OCI-LY7 (cell line): Measurements from ENCODE around the gene SPRING1. TPM values are rescaled to one million over a fixed set of nuclear protein-coding genes. Genes with fewer than 3 reads are reported as not detected.

Experiments
- BruUV-seq: library from RNA; stranded (reverse); fragments of 400-500 nt; replicated peaks from 2 replicates; lab custom pipeline; 2021; lab: Mats Ljungman, UMichigan
- CTCF ChIA-PET: fragments of 300-600 bp; sonication (Branson Sonifier 250); formaldehyde crosslinking; loops from one replicate; lab custom pipeline; 2022; ENCODE audit warnings: antibody characterized with exemption; ENCODE audit not compliant: unreplicated experiment; lab: Charles Lee
- POLR2A ChIA-PET: fragments of 300-600 bp; sonication (Branson Sonifier 250); formaldehyde crosslinking; loops from one replicate; lab custom pipeline; 2022; ENCODE audit warnings: antibody characterized with exemption; lab: Charles Lee
- DNase-seq: peaks from one replicate; pipeline ENCODE4 v3.0.0-alpha.2; 2015; ENCODE audit warnings: low spot score
- H2AFZ ChIP-seq: fragments of 200-600 bp; sonication (generic), shearing (Covaris generic); 2 replicates; pipeline ENCODE4 v1.6.1; 2014; ENCODE audit warnings: mild to moderate bottlenecking, antibody characterized with exemption, low read length, moderate library complexity
- H3K27ac ChIP-seq: fragments of 200-600 bp; sonication (generic); 2 replicates; pipeline ENCODE4 v1.5.1; 2014; ENCODE audit warnings: mixed run types, low read depth, mild to moderate bottlenecking, moderate library complexity, low read length, inconsistent platforms; ENCODE audit not compliant: poor library complexity, severe bottlenecking
- H3K36me3 ChIP-seq: fragments of 200-600 bp; sonication (generic); 2 replicates; pipeline ENCODE4 v1.6.1; 2014; ENCODE audit warnings: mild to moderate bottlenecking, antibody characterized with exemption, low read length, moderate library complexity, mixed read lengths; ENCODE audit not compliant: insufficient read depth
- H3K4me1 ChIP-seq: fragments of 200-600 bp; sonication (generic); 2 replicates; pipeline ENCODE4 v1.5.1; 2014; ENCODE audit warnings: mild to moderate bottlenecking, low read length; ENCODE audit not compliant: insufficient read depth, poor library complexity, severe bottlenecking
- H3K4me2 ChIP-seq: fragments of 200-600 bp; sonication (generic); 2 replicates; pipeline ENCODE4 v1.6.1; 2014; ENCODE audit warnings: mild to moderate bottlenecking, low read length
- H3K4me3 ChIP-seq: fragments of 200-600 bp; sonication (generic); 2 replicates; pipeline ENCODE4 v1.5.1; 2014; ENCODE audit warnings: mild to moderate bottlenecking, low read depth, low read length; ENCODE audit not compliant: poor library complexity, severe bottlenecking
- H3K79me2 ChIP-seq: fragments of 200-600 bp; sonication (generic); 2 replicates; pipeline ENCODE4 v1.6.1; 2016; ENCODE audit warnings: low read depth, mild to moderate bottlenecking, low read length, moderate library complexity, mixed read lengths; ENCODE audit not compliant: insufficient read depth
- H3K9me2 ChIP-seq: fragments of 200-600 bp; sonication (generic); 2 replicates; pipeline ENCODE4 v1.6.1; 2016; ENCODE audit warnings: mild to moderate bottlenecking, low read length, mixed read lengths; ENCODE audit not compliant: insufficient read depth
- H3K9me3 ChIP-seq: fragments of 200-600 bp; sonication (generic); 2 replicates; pipeline ENCODE4 v1.6.1; 2014; ENCODE audit warnings: mild to moderate bottlenecking, mixed run types, low read length, mixed read lengths
- H4K20me1 ChIP-seq: fragments of 200-600 bp; sonication (generic); 2 replicates; pipeline ENCODE4 v1.6.1; 2014; ENCODE audit warnings: mild to moderate bottlenecking, antibody characterized with exemption, low read length, moderate library complexity, mixed read lengths; ENCODE audit not compliant: insufficient read depth
- CTCF ChIP-seq: fragments of 200-600 bp; sonication (generic); conservative IDR thresholded peaks from 2 replicates; pipeline ENCODE4 v1.5.1; 2014; ENCODE audit warnings: mild to moderate bottlenecking, antibody characterized with exemption, low read length, moderate library complexity, mixed read lengths
- EZH2phosphoT487 ChIP-seq: fragments of 200-600 bp; sonication (generic); IDR thresholded peaks from 2 replicates; pipeline ENCODE4 v1.6.1; 2018; ENCODE audit warnings: low read depth, borderline replicate concordance, mild to moderate bottlenecking, mixed run types, antibody characterized with exemption, low read length, moderate library complexity, mixed read lengths
- intact Hi-C: fragments of 100-400 bp; cut with micrococcal nuclease; formaldehyde crosslinking; loops from one replicate; pipeline ENCODE4 v1.10.0; 2022; ENCODE audit not compliant: unreplicated experiment
- total RNA-seq, 2 experiments: library from RNA; depleted of rRNA in 1 of 2; stranded (reverse); fragments of >200 nt in 1 of 2; shearing (Covaris generic) in 1 of 2; gene quantifications; 2 replicates each; pipeline ENCODE4 v1.2.3, GENCODE V29; 2014 to 2022

Gene SPRING1
- total RNA-seq, 2 experiments from 2014 or later = 65.1 to 75.5 TPM

GRCh38 chr12:116691636-116692035, 46.2 kb downstream of the SPRING1 start:
- POLR2A ChIA-PET = interaction anchor here (0.7 to 0.8 kb wide), 2 partner anchors 26 to 673 kb away, joined by 3 to 4 read pairs; no protein-coding TSS in a partner anchor
- Histone ChIP-seq H3K4me2 (no peak overlapping the region), H4K20me1 (no peaks in the 10 kb centered on the region), H2AFZ (no peak overlapping the region), H3K4me1 (peaks cover 10% of the 10 kb centered on the region), H3K9me3 (no peaks in the 10 kb centered on the region), H3K36me3 (no peaks in the 10 kb centered on the region), H3K4me3 (no peak overlapping the region), H3K9me2 (no peaks in the 10 kb centered on the region), H3K79me2 (no peaks in the 10 kb centered on the region), H3K27ac (no peak overlapping the region)
- BruUV-seq = no TSS peak
- DNase-seq = no peak
- intact Hi-C loops = no loop called here
- CTCF ChIA-PET = no interaction called here
- TF ChIP-seq CTCF (no peak), EZH2phosphoT487 (no peak)

- intact Hi-C loops = no loop called here
- CTCF ChIA-PET = interaction anchor here (0.6 kb wide), 1 partner anchor 167 kb away, joined by 3 read pairs; no protein-coding TSS in a partner anchor
- no peak overlapping the region for H3K27ac ChIP-seq
- no peaks in the 10 kb centered on the region for H3K36me3 ChIP-seq
- no peak for TF ChIP-seq CTCF
- TF ChIP-seq EZH2phosphoT487 = no peak
- H3K79me2 ChIP-seq = no peaks in the 10 kb centered on the region
- no peaks in the 10 kb centered on the region for H3K9me2 ChIP-seq
- BruUV-seq = no TSS peak
- H3K9me3 ChIP-seq = no peaks in the 10 kb centered on the region
- H3K4me3 ChIP-seq = no peak overlapping the region
- POLR2A ChIA-PET = interaction anchor here (0.7 to 0.8 kb wide), 2 partner anchors 25 to 674 kb away, joined by 3 to 4 read pairs; no protein-coding TSS in a partner anchor
- H4K20me1 ChIP-seq = no peaks in the 10 kb centered on the region
- peaks cover 10% of the 10 kb centered on the region for H3K4me1 ChIP-seq
- H2AFZ ChIP-seq = no peak overlapping the region
- H3K4me2 ChIP-seq = no peak overlapping the region
- DNase-seq = no peak
These were observed 46.7 kb downstream of the SPRING1 start for GRCh38 chr12:116691205-116691604.

GRCh38 chr12:116689979-116690744, 47.7 kb downstream of the SPRING1 start:
- Histone ChIP-seq H3K79me2 (no peaks in the 10 kb centered on the region), H3K4me1 (peaks cover 2% of the 10 kb centered on the region), H3K36me3 (no peaks in the 10 kb centered on the region), H3K9me2 (no peaks in the 10 kb centered on the region), H3K4me3 (no peak overlapping the region), H3K4me2 (no peak overlapping the region), H4K20me1 (no peaks in the 10 kb centered on the region), H3K9me3 (no peaks in the 10 kb centered on the region), H2AFZ (no peak overlapping the region), H3K27ac (no peak overlapping the region)
- intact Hi-C loops = no loop called here
- no peak for DNase-seq
- ChIA-PET CTCF (no interaction called here), POLR2A (no interaction called here)
- BruUV-seq = no TSS peak
- TF ChIP-seq CTCF (no peak), EZH2phosphoT487 (no peak)
